Measurements from ENCODE around the gene MED12L. TPM values are rescaled to one million over a fixed set of nuclear protein-coding genes. Genes with fewer than 3 reads are reported as not detected.

MED12L gene
- total RNA-seq, 2 donors from 2014 or later = 1.8 to 6.2 TPM

GRCh38 chr3:151393941-151394340, 308.5 kb downstream of the MED12L start:
- peaks cover 12% of the 10 kb centered on the region for H3K27me3 Mint-ChIP-seq
- H3K36me3 Mint-ChIP-seq (ENCODE audit: low read depth) = peaks cover 2% of the 10 kb centered on the region
- ATAC-seq (no peak), DNase-seq (no peak)
- peaks cover 3% of the 10 kb centered on the region for H3K4me1 Mint-ChIP-seq
- H3K9me3 ChIP-seq (ENCODE audit: control insufficient read depth, low read length, poor library complexity, severe bottlenecking) = no peaks in the 10 kb centered on the region
- H3K27ac Mint-ChIP-seq = no peak overlapping the region
- H3K4me3 Mint-ChIP-seq = no peak overlapping the region

- Mint-ChIP-seq H3K4me3 (no peak overlapping the region), H3K4me1 (peaks cover 3% of the 10 kb centered on the region), H3K27me3 (peaks cover 12% of the 10 kb centered on the region), H3K27ac (no peak overlapping the region), H3K36me3 (ENCODE audit: low read depth) (peaks cover 2% of the 10 kb centered on the region)
- DNase-seq (no peak), ATAC-seq (no peak)
- H3K9me3 ChIP-seq (ENCODE audit: control insufficient read depth, low read length, poor library complexity, severe bottlenecking) = no peaks in the 10 kb centered on the region
Measured at GRCh38 chr3:151394611-151395010, 309.1 kb downstream of the MED12L start.

- ATAC-seq = no peak
- Mint-ChIP-seq H3K36me3 (ENCODE audit: low read depth) (peaks cover 2% of the 10 kb centered on the region), H3K4me1 (no peaks in the 10 kb centered on the region), H3K27ac (no peak overlapping the region), H3K4me3 (no peak overlapping the region), H3K27me3 (peaks cover 12% of the 10 kb centered on the region)
- H3K9me3 ChIP-seq (ENCODE audit: control insufficient read depth, low read length, poor library complexity, severe bottlenecking) = no peaks in the 10 kb centered on the region
- no peak for DNase-seq
Measured at GRCh38 chr3:151395806-151396205, 310.3 kb downstream of the MED12L start.

- DNase-seq (no peak), ATAC-seq (no peak)
- Mint-ChIP-seq H3K27me3 (peaks cover 7% of the 10 kb centered on the region), H3K36me3 (ENCODE audit: low read depth) (peaks cover 2% of the 10 kb centered on the region), H3K27ac (no peak overlapping the region), H3K4me3 (no peak overlapping the region), H3K4me1 (no peaks in the 10 kb centered on the region)
- no peaks in the 10 kb centered on the region for H3K9me3 ChIP-seq (ENCODE audit: control insufficient read depth, low read length, poor library complexity, severe bottlenecking)
Measured at GRCh38 chr3:151398895-151399294, 313.4 kb downstream of the MED12L start.

GRCh38 chr3:151400341-151400740, 314.9 kb downstream of the MED12L start:
- no peaks in the 10 kb centered on the region for H3K9me3 ChIP-seq (ENCODE audit: control insufficient read depth, low read length, poor library complexity, severe bottlenecking)
- Mint-ChIP-seq H3K27me3 (no peaks in the 10 kb centered on the region), H3K27ac (no peak overlapping the region), H3K4me3 (no peak overlapping the region), H3K4me1 (no peaks in the 10 kb centered on the region), H3K36me3 (ENCODE audit: low read depth) (peaks cover 2% of the 10 kb centered on the region)
- DNase-seq = no peak
- ATAC-seq = no peak

- DNase-seq = no peak
- no peak overlapping the region for H3K4me3 Mint-ChIP-seq
- peaks cover 4% of the 10 kb centered on the region for H3K27me3 Mint-ChIP-seq
- no peaks in the 10 kb centered on the region for H3K36me3 Mint-ChIP-seq (ENCODE audit: low read depth)
- no peak for ATAC-seq
- no peaks in the 10 kb centered on the region for H3K9me3 ChIP-seq (ENCODE audit: control insufficient read depth, low read length, poor library complexity, severe bottlenecking)
- no peaks in the 10 kb centered on the region for H3K4me1 Mint-ChIP-seq
- H3K27ac Mint-ChIP-seq = no peak overlapping the region
Measured at GRCh38 chr3:151402349-151402748, 316.9 kb downstream of the MED12L start.

GRCh38 chr3:151403246-151403645, 317.8 kb downstream of the MED12L start:
- no peak for ATAC-seq
- no peak for DNase-seq
- Mint-ChIP-seq H3K4me3 (no peak overlapping the region), H3K4me1 (no peaks in the 10 kb centered on the region), H3K27me3 (peaks cover 4% of the 10 kb centered on the region), H3K36me3 (ENCODE audit: low read depth) (no peaks in the 10 kb centered on the region), H3K27ac (no peak overlapping the region)
- H3K9me3 ChIP-seq (ENCODE audit: control insufficient read depth, low read length, poor library complexity, severe bottlenecking) = no peaks in the 10 kb centered on the region

GRCh38 chr3:151404316-151404715, 318.9 kb downstream of the MED12L start:
- Mint-ChIP-seq H3K27ac (no peak overlapping the region), H3K27me3 (peaks cover 4% of the 10 kb centered on the region), H3K36me3 (ENCODE audit: low read depth) (no peaks in the 10 kb centered on the region), H3K4me3 (no peak overlapping the region), H3K4me1 (no peaks in the 10 kb centered on the region)
- no peak for DNase-seq
- H3K9me3 ChIP-seq (ENCODE audit: control insufficient read depth, low read length, poor library complexity, severe bottlenecking) = no peaks in the 10 kb centered on the region
- ATAC-seq = no peak

- Mint-ChIP-seq H3K27ac (no peak overlapping the region), H3K4me1 (no peaks in the 10 kb centered on the region), H3K27me3 (peaks cover 4% of the 10 kb centered on the region), H3K4me3 (no peak overlapping the region), H3K36me3 (ENCODE audit: low read depth) (no peaks in the 10 kb centered on the region)
- ATAC-seq (no peak), DNase-seq (no peak)
- H3K9me3 ChIP-seq (ENCODE audit: control insufficient read depth, low read length, poor library complexity, severe bottlenecking) = no peaks in the 10 kb centered on the region
Measured at GRCh38 chr3:151407928-151408327, 322.5 kb downstream of the MED12L start.

- ATAC-seq = no peak
- no peak for DNase-seq
- Mint-ChIP-seq H3K4me1 (no peaks in the 10 kb centered on the region), H3K27me3 (peaks cover 17% of the 10 kb centered on the region), H3K4me3 (no peak overlapping the region), H3K27ac (no peak overlapping the region), H3K36me3 (ENCODE audit: low read depth) (no peaks in the 10 kb centered on the region)
- H3K9me3 ChIP-seq (ENCODE audit: control insufficient read depth, low read length, poor library complexity, severe bottlenecking) = no peaks in the 10 kb centered on the region
Measured at GRCh38 chr3:151410891-151411559, 325.6 kb downstream of the MED12L start.

GRCh38 chr3:151412989-151413388, 327.5 kb downstream of the MED12L start:
- no peak overlapping the region for H3K4me3 Mint-ChIP-seq
- H3K4me1 Mint-ChIP-seq = no peaks in the 10 kb centered on the region
- DNase-seq = no peak
- no peak for ATAC-seq
- H3K27ac Mint-ChIP-seq = no peak overlapping the region
- H3K27me3 Mint-ChIP-seq = peaks cover 14% of the 10 kb centered on the region
- no peaks in the 10 kb centered on the region for H3K36me3 Mint-ChIP-seq (ENCODE audit: low read depth)
- no peaks in the 10 kb centered on the region for H3K9me3 ChIP-seq (ENCODE audit: control insufficient read depth, low read length, poor library complexity, severe bottlenecking)

- ATAC-seq = no peak
- Mint-ChIP-seq H3K36me3 (ENCODE audit: low read depth) (no peaks in the 10 kb centered on the region), H3K27me3 (peaks cover 14% of the 10 kb centered on the region)
Measured at GRCh38 chr3:151415289-151415688, 329.8 kb downstream of the MED12L start.

GRCh38 chr3:151419806-151420205, 334.3 kb downstream of the MED12L start:
- Mint-ChIP-seq H3K4me3 (no peak overlapping the region), H3K27ac (no peak overlapping the region), H3K36me3 (ENCODE audit: low read depth) (no peaks in the 10 kb centered on the region), H3K27me3 (peaks cover 10% of the 10 kb centered on the region), H3K4me1 (peaks cover 4% of the 10 kb centered on the region)
- H3K9me3 ChIP-seq (ENCODE audit: control insufficient read depth, low read length, poor library complexity, severe bottlenecking) = no peaks in the 10 kb centered on the region
- DNase-seq = no peak
- ATAC-seq = no peak

More at GRCh38 chr3:151415289-151415688, 329.8 kb downstream of the MED12L start:
- Mint-ChIP-seq H3K27ac (no peak overlapping the region), H3K4me1 (no peaks in the 10 kb centered on the region), H3K4me3 (no peak overlapping the region)
- H3K9me3 ChIP-seq (ENCODE audit: control insufficient read depth, low read length, poor library complexity, severe bottlenecking) = no peaks in the 10 kb centered on the region
- DNase-seq = no peak

- no peak overlapping the region for H3K27ac Mint-ChIP-seq
- no peak for ATAC-seq
- H3K4me1 Mint-ChIP-seq = peaks cover 4% of the 10 kb centered on the region
- peaks cover 5% of the 10 kb centered on the region for H3K27me3 Mint-ChIP-seq
- H3K4me3 Mint-ChIP-seq = no peak overlapping the region
- DNase-seq = no peak
- H3K9me3 ChIP-seq (ENCODE audit: control insufficient read depth, low read length, poor library complexity, severe bottlenecking) = no peaks in the 10 kb centered on the region
- H3K36me3 Mint-ChIP-seq (ENCODE audit: low read depth) = no peaks in the 10 kb centered on the region
Measured at GRCh38 chr3:151421938-151422337, 336.5 kb downstream of the MED12L start.

Data from T-helper 17 cell (primary cell).